Thyroid gland (tissue), 4 donors: ENCODE data around the gene KRT1. TPM values are rescaled to one million over a fixed set of nuclear protein-coding genes. Genes with fewer than 3 reads are reported as not detected.

ENCODE experiments used
- DNase-seq, 2 donors: peaks; one replicate each; pipeline ENCODE4 v3.0.0-alpha.2; 2019
- H3K27ac ChIP-seq, 3 donors: fragments of 200-600 bp; sonication (generic); 1 replicate in 2 of 3; 2 replicates in 1 of 3; pipeline ENCODE4 v1.5.1; 2016 to 2019; ENCODE audit warnings: mild to moderate bottlenecking in 1 of 3, moderate library complexity in 1 of 3
- H3K27me3 ChIP-seq: fragments of 200-600 bp; sonication (generic); one replicate; pipeline ENCODE4 v1.5.1; 2019
- H3K36me3 ChIP-seq, 2 donors: fragments of 200-600 bp; sonication (generic); one replicate each; pipeline ENCODE4 v1.5.1; 2016 to 2019
- H3K4me1 ChIP-seq, 2 donors: fragments of 200-600 bp; sonication (generic); one replicate each; pipeline ENCODE4 v1.5.1; 2017 to 2019
- H3K4me3 ChIP-seq, 3 donors: fragments of 200-600 bp; sonication (generic); replicated peaks in 1 of 3; 1 replicate in 2 of 3; 2 replicates in 1 of 3; pipeline ENCODE4 v1.5.1; 2016; ENCODE audit warnings: mild to moderate bottlenecking in 1 of 3
- H3K9me3 ChIP-seq: fragments of 200-600 bp; sonication (generic); one replicate; pipeline ENCODE4 v1.5.1; 2017
- POLR2A ChIP-seq, 2 donors: fragments of 450-650 bp; IDR thresholded peaks; one replicate each; pipeline ENCODE4 v1.6.1; 2017; ENCODE audit warnings: antibody characterized with exemption in 2 of 2, mild to moderate bottlenecking in 2 of 2, moderate library complexity in 1 of 2
- WGBS, 2 donors: methylation state at CpG; one replicate each; pipeline ENCODE4 v1.1.5; 2017; 5-methylcytosine and 5-hydroxymethylcytosine counted together
- intact Hi-C: fragments of 100-400 bp; cut with DNase I; formaldehyde crosslinking; loops from one replicate; pipeline ENCODE4 v1.15.1; 2023
- total RNA-seq, 4 donors: library from RNA; depleted of rRNA; stranded (reverse); fragments of >200 nt; gene quantifications; one replicate each; pipeline ENCODE4 v1.2.3, GENCODE V29; 2016
- TF ChIP-seq, protein P1 (sequence below), 6 experiments: fragments of 200-600 bp in 3 of 6; fragments of 450-650 bp in 3 of 6; sonication (generic) in 3 of 6; IDR thresholded peaks; one replicate each; pipeline ENCODE4 v1.5.1; 2016 to 2019; ENCODE audit warnings: antibody characterized with exemption in 6 of 6, mild to moderate bottlenecking in 2 of 6, inconsistent platforms in 1 of 6, moderate library complexity in 1 of 6

Gene KRT1
- total RNA-seq, 4 donors from 2014 or later: 2.8 TPM; not detected in 3

DNA sequence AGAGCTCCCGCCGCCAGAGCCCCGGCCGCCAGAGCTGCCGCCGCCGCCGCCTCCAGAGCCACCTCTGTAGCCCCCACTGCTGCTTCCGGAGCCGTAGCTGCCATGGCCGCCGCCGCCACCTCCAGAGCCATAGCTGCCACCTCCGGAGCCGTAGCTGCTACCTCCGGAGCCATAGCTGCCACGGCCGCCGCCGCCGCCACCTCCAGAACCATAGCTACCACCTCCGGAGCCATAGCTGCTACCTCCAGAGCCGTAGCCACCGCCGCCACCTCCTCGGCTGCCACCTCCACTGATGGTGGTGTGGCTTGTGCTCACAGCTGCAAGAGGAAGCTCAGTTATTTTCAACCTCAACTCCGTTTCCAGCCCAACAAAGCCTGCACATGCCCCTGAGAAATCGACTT, 4.9 kb downstream of the KRT1 start:
- no peak for TF ChIP-seq POLR2A (IDR thresholded peaks at IDR 0.05)
- TF ChIP-seq, protein P1, sequence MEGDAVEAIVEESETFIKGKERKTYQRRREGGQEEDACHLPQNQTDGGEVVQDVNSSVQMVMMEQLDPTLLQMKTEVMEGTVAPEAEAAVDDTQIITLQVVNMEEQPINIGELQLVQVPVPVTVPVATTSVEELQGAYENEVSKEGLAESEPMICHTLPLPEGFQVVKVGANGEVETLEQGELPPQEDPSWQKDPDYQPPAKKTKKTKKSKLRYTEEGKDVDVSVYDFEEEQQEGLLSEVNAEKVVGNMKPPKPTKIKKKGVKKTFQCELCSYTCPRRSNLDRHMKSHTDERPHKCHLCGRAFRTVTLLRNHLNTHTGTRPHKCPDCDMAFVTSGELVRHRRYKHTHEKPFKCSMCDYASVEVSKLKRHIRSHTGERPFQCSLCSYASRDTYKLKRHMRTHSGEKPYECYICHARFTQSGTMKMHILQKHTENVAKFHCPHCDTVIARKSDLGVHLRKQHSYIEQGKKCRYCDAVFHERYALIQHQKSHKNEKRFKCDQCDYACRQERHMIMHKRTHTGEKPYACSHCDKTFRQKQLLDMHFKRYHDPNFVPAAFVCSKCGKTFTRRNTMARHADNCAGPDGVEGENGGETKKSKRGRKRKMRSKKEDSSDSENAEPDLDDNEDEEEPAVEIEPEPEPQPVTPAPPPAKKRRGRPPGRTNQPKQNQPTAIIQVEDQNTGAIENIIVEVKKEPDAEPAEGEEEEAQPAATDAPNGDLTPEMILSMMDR (IDR thresholded peaks at IDR 0.05): no peak
- WGBS, 2 donors: 92 to 93% methylated on average over 27 to 28 of the region's 28 CpGs
- intact Hi-C loops: no loop called here
- Histone ChIP-seq H3K4me1 (no peaks in the 10 kb centered on the region), H3K9me3 (no peaks in the 10 kb centered on the region), H3K36me3 (no peaks in the 10 kb centered on the region), H3K27ac (no peak overlapping the region), H3K4me3 (no peak overlapping the region), H3K27me3 (no peaks in the 10 kb centered on the region)
- no peak for DNase-seq

DNA sequence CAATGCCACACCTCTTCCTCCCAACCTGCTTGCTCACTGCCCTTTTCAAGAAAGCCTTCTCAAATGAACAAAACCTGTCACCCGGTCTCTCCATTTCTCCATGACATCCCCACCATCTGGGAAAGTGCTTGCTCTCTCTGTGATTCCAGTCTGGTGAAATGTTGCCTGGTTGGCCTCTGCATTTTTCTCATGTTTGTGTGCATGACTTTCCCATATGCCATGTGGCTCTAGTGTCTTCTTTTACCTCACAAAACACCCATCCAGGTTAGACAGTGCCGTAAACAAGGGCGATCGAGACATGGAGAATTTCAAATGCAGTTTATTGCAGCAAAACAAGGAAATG, 5.8 kb downstream of the KRT1 start:
- H3K27me3 ChIP-seq: no peaks in the 10 kb centered on the region
- H3K36me3 ChIP-seq: no peaks in the 10 kb centered on the region
- WGBS, 2 donors: 90 to 94% methylated on average over 4 of the region's 4 CpGs
- no peak overlapping the region for H3K4me3 ChIP-seq
- intact Hi-C loops: no loop called here
- no peaks in the 10 kb centered on the region for H3K9me3 ChIP-seq
- no peak overlapping the region for H3K27ac ChIP-seq
- no peaks in the 10 kb centered on the region for H3K4me1 ChIP-seq
- TF ChIP-seq POLR2A (IDR thresholded peaks at IDR 0.05): no peak
- TF ChIP-seq, protein P1 (IDR thresholded peaks at IDR 0.05): no peak
- no peak for DNase-seq

- Histone ChIP-seq H3K9me3 (no peaks in the 10 kb centered on the region), H3K4me1 (no peaks in the 10 kb centered on the region), H3K36me3 (no peaks in the 10 kb centered on the region), H3K27me3 (no peaks in the 10 kb centered on the region), H3K4me3 (no peak overlapping the region), H3K27ac (no peak overlapping the region)
- intact Hi-C loops: no loop called here
- TF ChIP-seq POLR2A (IDR thresholded peaks at IDR 0.05): no peak
- TF ChIP-seq, protein P1 (IDR thresholded peaks at IDR 0.05): no peak
- 67 to 79% methylated on average over 3 of the region's 3 CpGs for WGBS, 2 donors
- no peak for DNase-seq
Observed at GRCh38 chr12:52673713-52674432, 6.3 kb downstream of the KRT1 start.

- no peak overlapping the region for H3K27ac ChIP-seq
- H3K4me3 ChIP-seq: no peak overlapping the region
- WGBS, 2 donors: 59 to 78% methylated on average over 4 to 5 of the region's 5 CpGs
- no peaks in the 10 kb centered on the region for H3K36me3 ChIP-seq
- H3K4me1 ChIP-seq: no peaks in the 10 kb centered on the region
- no peaks in the 10 kb centered on the region for H3K27me3 ChIP-seq
- no peak for TF ChIP-seq POLR2A (IDR thresholded peaks at IDR 0.05)
- TF ChIP-seq, protein P1 (IDR thresholded peaks at IDR 0.05): no peak
- H3K9me3 ChIP-seq: no peaks in the 10 kb centered on the region
- DNase-seq: no peak
- intact Hi-C loops: no loop called here
Observed at GRCh38 chr12:52673217-52673616, 7.0 kb downstream of the KRT1 start.

GRCh38 chr12:52672321-52672933, 7.8 kb downstream of the KRT1 start:
- WGBS, 2 donors: 51 to 74% methylated on average over 2 of the region's 2 CpGs
- intact Hi-C loops: no loop called here
- no peak overlapping the region for H3K27ac ChIP-seq

More at GRCh38 chr12:52672321-52672933, 7.8 kb downstream of the KRT1 start:
- no peak overlapping the region for H3K4me3 ChIP-seq
- no peaks in the 10 kb centered on the region for H3K4me1 ChIP-seq
- H3K36me3 ChIP-seq: no peaks in the 10 kb centered on the region
- no peaks in the 10 kb centered on the region for H3K9me3 ChIP-seq
- DNase-seq: no peak
- TF ChIP-seq, protein P1 (IDR thresholded peaks at IDR 0.05): no peak
- TF ChIP-seq POLR2A (IDR thresholded peaks at IDR 0.05): no peak
- H3K27me3 ChIP-seq: no peaks in the 10 kb centered on the region
